Esophagus muscularis mucosa (tissue), 4 donors: ENCODE measurements around the gene GSTM5. TPM values are rescaled to one million over a fixed set of nuclear protein-coding genes. Genes with fewer than 3 reads are reported as not detected.

Experiments used
- DNase-seq: peaks from one replicate; pipeline ENCODE4 v3.0.0-alpha.2; 2017; ENCODE audit errors: extremely low spot score
- H3K27ac ChIP-seq, 4 donors: fragments of 200-600 bp; sonication (generic); replicated peaks in 1 of 4; 1 replicate in 3 of 4; 2 replicates in 1 of 4; pipeline ENCODE4 v1.5.1; 2016 to 2019; ENCODE audit warnings: mild to moderate bottlenecking in 1 of 4
- H3K27me3 ChIP-seq, 4 donors: fragments of 200-600 bp; sonication (generic); one replicate each; pipeline versions ENCODE4 v1.5.1 to v1.6.0; 2016 to 2019
- H3K36me3 ChIP-seq, 4 donors: fragments of 200-600 bp; sonication (generic); one replicate each; pipeline ENCODE4 v1.5.1; 2016 to 2019
- H3K4me1 ChIP-seq, 4 donors: fragments of 200-600 bp; sonication (generic); one replicate each; pipeline ENCODE4 v1.5.1; 2016 to 2019
- H3K4me3 ChIP-seq, 4 donors: fragments of 200-600 bp; sonication (generic); 1 replicate in 2 of 4; 2 replicates in 2 of 4; pipeline ENCODE4 v1.5.1; 2016 to 2019; ENCODE audit warnings: mild to moderate bottlenecking in 4 of 4, moderate library complexity in 1 of 4
- H3K9me3 ChIP-seq, 4 donors: fragments of 200-600 bp; sonication (generic); 1 replicate in 3 of 4; 2 replicates in 1 of 4; pipeline ENCODE4 v1.5.1; 2016 to 2019
- CTCF ChIP-seq, 3 experiments: fragments of 200-600 bp in 2 of 3; fragments of 450-650 bp in 1 of 3; sonication (generic) in 2 of 3; IDR thresholded peaks; one replicate each; pipeline ENCODE4 v1.5.1; 2017 to 2019; ENCODE audit warnings: antibody characterized with exemption in 3 of 3, mild to moderate bottlenecking in 2 of 3, moderate library complexity in 1 of 3
- EP300 ChIP-seq: sonication (generic); formaldehyde crosslinking; IDR thresholded peaks from one replicate; pipeline ENCODE4 v1.6.1; 2017; ENCODE audit warnings: antibody characterized with exemption
- POLR2A ChIP-seq: fragments of 450-650 bp; IDR thresholded peaks from one replicate; pipeline ENCODE4 v1.6.1; 2017; ENCODE audit warnings: antibody characterized with exemption, moderate library complexity, mild to moderate bottlenecking, low read depth
- POLR2AphosphoS5 ChIP-seq, 2 donors: sonication (generic); formaldehyde crosslinking; IDR thresholded peaks; one replicate each; pipeline ENCODE4 v1.6.1; 2017; ENCODE audit warnings: antibody characterized with exemption in 2 of 2
- WGBS: methylation state at CpG from one replicate; pipeline ENCODE4 v1.1.5; 2018; 5-methylcytosine and 5-hydroxymethylcytosine counted together
- intact Hi-C: fragments of 100-400 bp; cut with DNase I; formaldehyde crosslinking; loops from one replicate; pipeline ENCODE4 v1.15.1; 2023
- total RNA-seq, 4 donors: library from RNA; depleted of rRNA; stranded (reverse); fragments of >200 nt; gene quantifications; one replicate each; pipeline versions ENCODE4 v1.1.0 to v1.2.1, GENCODE V29; 2016

Gene GSTM5
- total RNA-seq, 4 donors from 2014 or later: 4.2 to 7.6 (median 6.0) TPM

DNA sequence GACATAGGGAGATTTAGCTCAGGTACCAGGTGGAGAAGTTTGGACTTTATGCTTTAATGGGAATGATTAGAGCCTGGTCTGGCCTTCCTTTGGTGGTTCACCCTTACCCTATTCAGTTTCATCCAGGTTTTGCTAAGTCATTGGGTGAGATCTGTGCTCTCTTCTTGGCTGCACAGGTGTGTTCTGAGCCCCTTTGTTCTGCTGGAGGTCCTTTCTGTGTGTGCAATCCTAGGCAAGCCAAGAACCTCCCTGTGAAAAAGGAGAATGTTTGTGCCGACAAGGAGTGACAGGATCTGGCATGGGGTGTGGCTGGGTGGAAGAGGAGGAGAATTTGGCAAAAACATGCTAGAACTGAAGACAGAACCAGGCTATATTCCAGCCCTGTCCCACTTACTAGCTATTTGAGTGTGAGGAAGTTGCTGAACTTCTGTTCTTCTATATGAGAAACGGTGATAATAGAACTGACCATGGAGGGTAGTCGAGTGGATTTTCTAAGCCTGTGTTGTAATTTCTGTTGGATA lies 4.6 kb downstream of the GSTM5 start:
- Histone ChIP-seq H3K9me3 (no peaks in the 10 kb centered on the region), H3K27me3 (peaks cover 0 to 6% (median 0%) of the 10 kb centered on the region in 4 donors), H3K4me3 (no peak overlapping the region), H3K4me1 (peaks cover 0 to 17% (median 8%) of the 10 kb centered on the region in 4 donors), H3K36me3 (no peaks in the 10 kb centered on the region), H3K27ac (peak overlapping the region in 1 of 4 donors; percentile 44)
- intact Hi-C loops: no loop called here
- peak; percentile 81 for DNase-seq
- TF ChIP-seq CTCF (IDR thresholded peaks at IDR 0.05) (no peak), POLR2AphosphoS5 (IDR thresholded peaks at IDR 0.05) (no peak), EP300 (no peak), POLR2A (no peak)
- 82% methylated on average over 3 of the region's 3 CpGs for WGBS

GRCh38 chr1:109717729-109718128 lies 5.7 kb downstream of the GSTM5 start:
- no peak overlapping the region for H3K27ac ChIP-seq
- 90% methylated on average over 5 of the region's 5 CpGs for WGBS

DNA sequence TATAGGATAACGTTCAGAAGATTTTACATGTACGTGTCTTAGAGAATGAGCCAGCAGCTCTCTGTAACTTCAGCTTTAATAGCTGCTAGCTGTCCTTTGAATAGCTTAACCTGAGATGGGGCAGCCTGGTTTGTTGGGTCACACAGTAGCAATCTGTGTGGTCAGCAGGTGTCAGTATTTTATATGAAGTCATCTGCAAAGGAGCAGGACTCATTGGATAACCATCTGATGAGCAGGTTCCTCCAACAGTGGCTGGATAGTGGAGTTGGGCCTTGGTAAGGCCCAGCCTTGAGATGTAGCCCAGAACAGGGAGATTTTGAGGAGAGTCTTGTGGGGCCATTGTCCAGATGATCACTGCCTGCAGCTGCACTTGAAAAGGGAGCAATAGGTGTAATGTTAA lies 6.4 kb downstream of the GSTM5 start:
- no peak for TF ChIP-seq EP300
- TF ChIP-seq POLR2AphosphoS5 (IDR thresholded peaks at IDR 0.05): no peak
- H3K27me3 ChIP-seq: no peaks in the 10 kb centered on the region
- no peak overlapping the region for H3K4me3 ChIP-seq
- H3K36me3 ChIP-seq: no peaks in the 10 kb centered on the region
- H3K27ac ChIP-seq: no peak overlapping the region
- H3K4me1 ChIP-seq: peaks cover 0 to 17% (median 9%) of the 10 kb centered on the region in 4 donors
- H3K9me3 ChIP-seq: no peaks in the 10 kb centered on the region
- intact Hi-C loops: no loop called here
- 91% methylated on average over 2 of the region's 2 CpGs for WGBS
- DNase-seq: peak; percentile 57

More at GRCh38 chr1:109717729-109718128, 5.7 kb downstream of the GSTM5 start:
- Histone ChIP-seq H3K27me3 (peaks cover 0 to 1% (median 0%) of the 10 kb centered on the region in 4 donors), H3K4me1 (peaks cover 0 to 17% (median 8%) of the 10 kb centered on the region in 4 donors), H3K9me3 (no peaks in the 10 kb centered on the region), H3K36me3 (no peaks in the 10 kb centered on the region), H3K4me3 (no peak overlapping the region)
- TF ChIP-seq EP300 (no peak), CTCF (IDR thresholded peaks at IDR 0.05) (no peak), POLR2AphosphoS5 (IDR thresholded peaks at IDR 0.05) (no peak), POLR2A (no peak)
- DNase-seq: peak; percentile 50
- intact Hi-C loops: no loop called here

DNA sequence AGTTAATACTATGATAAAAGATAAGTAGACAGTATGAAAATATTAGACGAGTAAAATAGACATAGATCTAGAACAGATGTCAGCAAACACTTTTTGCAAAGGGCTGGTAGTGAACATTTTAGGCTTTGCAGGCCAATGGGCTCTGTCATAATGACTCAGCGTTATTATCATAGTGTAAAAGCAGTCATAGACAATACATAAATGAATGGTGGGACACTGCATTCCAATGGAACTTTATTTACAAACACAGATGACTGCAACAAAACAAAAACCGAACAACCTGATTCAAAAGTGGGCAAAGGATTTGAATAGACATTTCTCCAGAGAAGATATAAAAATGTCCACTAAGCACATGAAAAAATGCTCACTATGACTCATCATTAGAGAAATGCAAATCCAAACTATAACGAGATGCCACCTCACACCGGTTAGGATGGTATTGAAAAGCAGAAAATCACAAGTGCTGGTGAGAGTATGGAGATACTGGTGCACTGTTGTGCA lies 7.3 kb downstream of the GSTM5 start:
- no peak overlapping the region for H3K4me3 ChIP-seq
- DNase-seq: peak; percentile 64
- no peak overlapping the region for H3K27ac ChIP-seq
- no peaks in the 10 kb centered on the region for H3K27me3 ChIP-seq
- H3K9me3 ChIP-seq: no peaks in the 10 kb centered on the region
- H3K4me1 ChIP-seq: peaks cover 0 to 17% (median 8%) of the 10 kb centered on the region in 4 donors
- intact Hi-C loops: no loop called here
- TF ChIP-seq POLR2A (no peak), CTCF (IDR thresholded peaks at IDR 0.05) (no peak), POLR2AphosphoS5 (IDR thresholded peaks at IDR 0.05) (no peak), EP300 (no peak)
- no peaks in the 10 kb centered on the region for H3K36me3 ChIP-seq
- 73% methylated on average over 5 of the region's 5 CpGs for WGBS

DNA sequence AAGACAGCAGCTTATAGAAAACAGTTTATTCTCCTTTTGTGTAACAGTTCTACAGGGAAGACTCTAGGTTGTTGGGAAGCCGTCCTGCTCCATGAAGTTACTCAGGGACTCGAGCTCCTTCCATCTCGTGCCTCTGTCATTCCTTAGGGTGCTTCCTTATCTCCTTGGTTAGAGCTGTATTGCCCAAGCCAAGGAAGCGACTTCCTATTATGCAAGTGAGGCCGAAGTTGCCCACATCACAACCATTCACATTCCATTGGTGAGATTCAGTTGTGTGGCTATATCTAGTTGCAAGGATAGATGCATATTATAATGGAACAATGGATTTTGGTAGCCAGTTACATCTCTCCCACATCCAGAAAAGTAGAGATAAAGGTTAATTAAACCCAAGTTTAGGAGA lies 9.0 kb downstream of the GSTM5 start:
- Histone ChIP-seq H3K27ac (no peak overlapping the region), H3K9me3 (no peaks in the 10 kb centered on the region), H3K27me3 (no peaks in the 10 kb centered on the region), H3K4me1 (peaks cover 0 to 16% (median 6%) of the 10 kb centered on the region in 4 donors), H3K36me3 (no peaks in the 10 kb centered on the region), H3K4me3 (no peak overlapping the region)
- intact Hi-C loops: no loop called here
- 82% methylated on average over 5 of the region's 5 CpGs for WGBS
- DNase-seq: no peak
- TF ChIP-seq POLR2AphosphoS5 (IDR thresholded peaks at IDR 0.05) (no peak), CTCF (IDR thresholded peaks at IDR 0.05) (no peak), POLR2A (no peak), EP300 (no peak)
